HG03354 (cell line): ENCODE measurements around the gene DAPK2.

Experiments used
- ATAC-seq: cut with Tn5 transposase; IDR thresholded peaks from one replicate; pipeline ENCODE4 v1.9.1; 2021; ENCODE audit warnings: mild to moderate bottlenecking; ENCODE audit not compliant: unreplicated experiment, poor library complexity, severe bottlenecking

Gene DAPK2

DNA sequence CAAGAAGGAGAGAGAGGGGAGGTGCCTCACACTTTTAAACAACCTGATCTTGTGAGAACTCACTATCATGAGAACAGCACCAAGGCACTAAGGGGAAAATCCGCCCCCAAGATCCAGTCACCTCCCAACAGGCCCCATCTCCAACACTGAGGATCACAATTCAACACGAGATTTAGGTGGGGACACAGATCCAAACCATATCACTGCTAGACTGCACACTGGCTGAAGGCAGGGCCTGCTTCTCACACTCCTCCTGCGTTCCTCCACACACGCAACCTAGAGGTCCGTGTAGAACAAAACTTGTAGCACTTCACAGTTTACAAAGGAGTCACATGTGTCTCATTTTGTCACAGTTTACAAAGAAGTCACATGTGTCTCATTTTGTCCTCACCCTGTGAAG is 97.8 kb downstream of the DAPK2 start:
- ATAC-seq: no peak

DNA sequence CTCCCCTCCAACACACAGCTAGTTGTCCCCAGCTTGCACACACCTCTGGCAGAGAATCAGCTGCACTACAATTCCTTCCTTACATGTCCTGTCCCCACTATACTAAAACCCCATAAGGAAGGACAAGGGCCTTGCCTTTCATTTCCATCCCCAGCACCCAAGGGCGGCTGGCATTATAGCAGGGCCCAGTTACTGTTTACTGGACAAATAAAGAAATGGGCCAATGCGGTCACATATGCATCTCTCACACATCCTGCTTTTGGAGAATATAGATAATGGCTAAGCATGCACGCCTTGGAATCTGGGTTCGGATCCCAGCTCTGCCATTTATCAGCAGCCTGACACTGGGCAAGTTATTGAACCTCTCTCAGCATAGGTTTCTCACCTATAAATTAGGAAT is 99.1 kb downstream of the DAPK2 start:
- ATAC-seq: no peak

DNA sequence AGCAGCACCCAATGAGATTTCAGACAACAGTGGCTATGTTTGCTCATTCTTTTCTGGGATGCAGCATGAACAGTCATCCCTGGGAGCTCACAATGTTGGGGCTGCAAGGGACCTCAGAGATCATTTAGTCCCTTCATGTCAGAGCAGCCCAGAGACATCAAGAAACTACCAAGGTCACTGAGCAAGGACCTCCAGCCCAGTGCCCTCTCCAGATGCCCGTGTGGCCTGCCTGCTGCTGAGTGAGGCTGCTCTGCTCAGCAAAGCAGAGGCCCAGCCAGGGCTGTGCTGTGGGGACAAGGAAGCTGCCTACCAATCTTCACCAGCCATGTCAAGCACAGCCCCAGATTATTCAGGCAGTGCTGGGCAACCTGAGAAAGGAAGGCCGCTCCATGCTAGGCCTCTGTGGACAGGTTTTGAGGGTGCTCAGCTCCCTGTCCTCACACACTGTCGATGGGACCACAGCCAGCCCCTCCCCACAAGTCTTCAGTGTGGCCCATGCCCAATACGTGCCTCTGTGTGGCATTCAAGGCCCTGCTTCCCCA is 99.7 kb downstream of the DAPK2 start:
- ATAC-seq: no peak

DNA sequence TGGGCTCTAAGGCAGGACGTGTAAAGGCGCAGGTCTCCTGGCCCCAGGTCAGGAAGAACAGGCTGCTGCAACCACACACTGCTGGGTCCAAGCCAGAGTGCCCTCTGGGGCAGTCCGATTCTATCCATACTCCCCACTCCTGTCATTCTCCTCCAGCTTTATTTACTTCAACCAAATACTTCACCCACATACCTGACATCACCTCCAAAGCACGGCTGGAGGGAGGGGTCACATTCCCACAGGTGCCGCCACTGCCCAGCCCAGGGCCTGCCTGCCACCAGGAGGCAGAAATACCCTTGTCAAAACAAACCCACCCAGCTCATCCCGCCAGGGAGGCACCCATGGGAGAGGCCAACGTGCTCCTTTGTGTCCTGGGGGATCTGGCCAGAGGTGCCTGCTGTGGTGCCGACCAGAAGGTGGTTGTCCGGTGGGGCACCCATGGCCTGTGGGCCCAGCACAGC is 100.4 kb downstream of the DAPK2 start:
- ATAC-seq: no peak

GRCh38 chr15:63945007-63945788 is 101.1 kb downstream of the DAPK2 start:
- ATAC-seq: no peak

GRCh38 chr15:63944681-63944955 is 101.7 kb downstream of the DAPK2 start:
- ATAC-seq: no peak

DNA sequence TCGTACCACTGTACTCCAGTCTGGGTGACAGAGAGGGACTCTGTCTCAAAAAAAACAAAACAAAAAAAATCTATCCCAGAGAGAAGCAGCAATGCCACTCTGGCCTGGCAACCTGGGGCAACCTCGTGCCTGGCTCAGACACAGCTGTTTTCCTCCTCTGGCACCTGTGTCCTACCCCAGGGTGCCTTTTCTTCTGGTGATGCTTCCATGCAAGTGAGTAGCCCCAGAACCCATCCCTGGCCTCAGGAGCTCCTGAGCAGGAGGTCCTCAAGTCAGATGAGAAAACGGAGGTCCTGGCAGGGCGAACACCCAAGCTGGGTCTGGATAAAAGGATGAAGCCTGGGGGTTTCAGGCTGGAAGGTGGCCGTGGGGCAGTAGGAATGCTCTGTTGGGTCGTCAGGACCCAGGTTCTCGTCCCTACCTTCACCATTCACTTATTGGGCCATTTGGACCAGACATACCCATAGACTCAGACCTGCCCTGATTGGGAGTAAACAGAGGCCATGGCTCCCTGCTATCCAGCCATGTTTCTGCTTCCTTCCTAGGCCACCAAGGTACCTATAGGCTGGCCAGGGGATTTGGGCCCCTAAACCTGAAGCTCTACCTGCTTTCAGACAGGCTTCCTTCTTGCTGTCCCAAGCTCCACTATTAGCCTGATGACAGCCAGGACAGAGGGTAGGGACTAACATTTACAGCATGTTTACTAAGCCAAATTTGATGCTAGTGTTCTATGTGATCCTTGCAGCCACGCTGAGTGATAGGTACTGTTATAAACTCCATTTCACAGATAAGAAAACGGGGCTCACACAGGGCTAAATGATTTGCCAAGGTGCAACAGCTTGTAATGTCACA is 102.2 kb downstream of the DAPK2 start:
- ATAC-seq: no peak

DNA sequence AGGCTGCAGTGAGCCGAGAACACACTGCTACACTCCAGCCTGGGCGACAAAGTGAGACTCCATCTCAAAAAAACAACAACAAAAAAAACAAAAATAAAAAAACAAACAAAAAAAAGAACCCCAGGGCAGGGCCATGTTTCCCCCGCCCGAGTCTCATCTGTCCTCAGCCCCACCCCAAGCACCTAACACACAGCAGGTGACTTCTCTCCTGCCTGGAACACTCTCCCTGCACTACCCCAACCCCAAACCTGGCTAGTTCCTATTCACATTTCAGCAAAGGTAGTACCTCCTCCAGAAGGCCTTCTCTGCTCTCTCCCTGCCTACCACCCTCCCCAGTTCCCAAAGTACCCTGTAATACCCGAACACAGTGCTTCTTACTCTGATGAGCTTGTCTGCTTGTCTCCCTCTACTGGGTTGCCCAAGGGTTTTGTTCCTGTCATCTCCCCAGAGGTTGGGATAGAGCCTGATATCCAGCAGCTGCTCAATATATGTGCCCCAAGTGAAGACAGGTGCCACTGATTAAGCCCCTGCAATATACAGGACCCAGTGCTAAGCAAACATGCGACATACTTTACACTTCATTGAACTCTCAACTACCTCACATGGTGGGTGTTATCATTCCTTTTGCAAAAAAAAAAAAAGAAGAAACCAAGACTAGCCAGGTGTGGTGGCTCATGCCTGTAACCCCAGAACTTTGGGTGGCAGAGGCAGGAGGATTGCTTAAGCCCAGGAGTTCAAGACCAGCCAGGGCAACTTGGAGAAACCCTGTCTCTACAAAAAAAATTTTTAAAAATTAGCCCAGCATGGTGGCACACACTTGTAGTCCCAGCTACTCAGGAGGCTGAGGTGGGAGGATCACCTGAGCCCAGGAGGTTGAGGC is 103.6 kb downstream of the DAPK2 start:
- no peak for ATAC-seq

GRCh38 chr15:63941698-63942465 is 104.4 kb downstream of the DAPK2 start:
- ATAC-seq: no peak

DNA sequence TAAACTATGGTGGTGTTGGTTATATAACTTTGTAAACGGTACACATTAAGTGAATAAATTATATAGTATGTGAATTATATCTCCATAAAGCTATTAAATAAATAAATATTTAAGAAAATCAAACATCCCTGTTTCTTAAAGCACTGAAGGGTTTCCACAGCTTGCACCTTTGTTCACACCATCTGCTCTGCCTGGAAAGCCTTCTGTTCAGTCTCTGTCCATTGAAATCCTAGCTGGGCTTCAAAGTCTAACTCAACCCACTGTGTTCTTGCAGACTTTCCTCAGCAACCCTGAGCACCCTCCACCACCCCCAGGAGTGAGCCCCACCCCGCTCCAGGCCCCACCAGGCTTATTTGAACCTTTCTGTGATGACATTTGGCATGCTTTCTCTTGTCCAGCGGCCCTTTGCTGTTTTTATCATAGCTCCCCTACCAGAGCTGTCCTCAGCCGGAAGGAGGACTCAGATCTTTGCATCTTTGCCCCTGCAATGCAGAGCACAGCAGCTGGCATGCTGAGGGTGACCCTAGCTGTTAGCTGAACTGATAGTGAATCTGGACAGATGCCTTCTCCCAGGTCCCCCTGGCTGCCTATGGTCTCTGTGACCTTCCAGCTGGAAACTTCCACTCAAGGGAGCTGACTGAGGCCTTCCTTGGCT is 105.2 kb downstream of the DAPK2 start:
- no peak for ATAC-seq

- ATAC-seq: no peak
These were observed 106.7 kb downstream of the DAPK2 start for GRCh38 chr15:63939531-63940130.

DNA sequence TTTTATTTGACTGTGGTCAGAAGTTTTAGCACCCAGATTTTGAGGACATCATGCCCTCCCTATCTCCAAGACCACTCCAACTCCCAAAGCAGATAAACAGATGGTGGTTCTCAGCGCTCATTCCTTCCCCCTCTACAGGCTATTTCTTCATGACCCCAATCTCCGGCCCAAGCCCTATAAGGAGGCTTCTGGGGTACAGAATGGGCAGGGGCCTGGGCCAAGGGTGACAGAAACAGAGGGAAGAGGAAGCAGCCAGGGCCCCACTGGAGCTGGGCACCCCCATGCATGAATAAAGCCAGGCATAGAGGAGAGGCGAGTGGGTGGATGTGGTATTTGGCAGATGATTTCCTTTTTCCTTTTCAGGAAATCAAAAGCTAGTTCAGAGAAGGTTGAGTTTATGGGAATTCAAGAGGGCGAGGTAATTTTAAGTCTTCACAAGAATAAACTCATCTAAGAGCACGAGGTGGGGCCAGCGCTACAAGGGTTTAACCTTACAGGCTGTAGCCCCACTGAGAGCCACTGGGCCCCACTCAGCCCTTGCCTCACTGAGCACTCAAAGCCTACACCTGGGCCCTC is 107.7 kb downstream of the DAPK2 start:
- ATAC-seq: no peak

- no peak for ATAC-seq
These were observed 112.8 kb downstream of the DAPK2 start for GRCh38 chr15:63933522-63933921.

DNA sequence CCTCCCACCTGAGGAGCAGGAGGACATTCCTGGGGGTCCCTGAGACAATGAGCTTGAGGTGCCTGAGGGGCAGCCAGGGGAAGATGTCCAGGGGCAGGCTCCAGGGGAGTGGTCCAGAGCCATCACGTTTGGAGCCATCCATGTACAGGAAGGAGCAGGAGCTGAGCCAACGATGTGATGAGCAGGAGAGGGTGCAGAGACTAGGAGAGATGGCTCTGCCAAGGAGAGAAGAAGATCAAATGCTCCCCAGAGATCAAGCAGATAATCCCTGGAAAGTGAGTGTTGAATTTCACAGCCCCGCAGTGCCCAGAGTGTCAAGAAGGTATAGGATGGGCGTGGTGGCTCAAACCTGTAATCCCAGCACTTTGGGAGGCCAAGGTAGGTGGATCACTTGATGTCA is 114.7 kb downstream of the DAPK2 start:
- ATAC-seq: no peak

DNA sequence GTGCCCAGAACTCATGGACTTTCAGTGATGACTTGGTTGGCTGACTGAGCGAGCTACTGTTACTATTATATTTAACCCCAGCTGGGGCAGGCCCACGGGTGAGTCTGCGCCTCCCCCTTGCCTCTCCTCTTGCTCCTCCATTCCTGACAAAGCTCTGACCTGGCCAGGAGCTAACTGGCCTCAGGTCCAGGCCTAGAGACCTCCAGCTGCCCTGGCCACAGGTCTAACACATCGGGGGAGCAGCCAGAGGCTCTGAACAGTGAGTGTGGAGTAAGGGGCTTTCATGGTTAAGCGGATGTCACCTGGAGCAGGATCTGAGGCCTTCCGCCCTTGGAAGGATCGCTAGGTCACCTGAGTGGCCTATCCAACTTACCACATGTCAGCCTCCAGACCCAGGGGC is 116.3 kb downstream of the DAPK2 start:
- no peak for ATAC-seq

DNA sequence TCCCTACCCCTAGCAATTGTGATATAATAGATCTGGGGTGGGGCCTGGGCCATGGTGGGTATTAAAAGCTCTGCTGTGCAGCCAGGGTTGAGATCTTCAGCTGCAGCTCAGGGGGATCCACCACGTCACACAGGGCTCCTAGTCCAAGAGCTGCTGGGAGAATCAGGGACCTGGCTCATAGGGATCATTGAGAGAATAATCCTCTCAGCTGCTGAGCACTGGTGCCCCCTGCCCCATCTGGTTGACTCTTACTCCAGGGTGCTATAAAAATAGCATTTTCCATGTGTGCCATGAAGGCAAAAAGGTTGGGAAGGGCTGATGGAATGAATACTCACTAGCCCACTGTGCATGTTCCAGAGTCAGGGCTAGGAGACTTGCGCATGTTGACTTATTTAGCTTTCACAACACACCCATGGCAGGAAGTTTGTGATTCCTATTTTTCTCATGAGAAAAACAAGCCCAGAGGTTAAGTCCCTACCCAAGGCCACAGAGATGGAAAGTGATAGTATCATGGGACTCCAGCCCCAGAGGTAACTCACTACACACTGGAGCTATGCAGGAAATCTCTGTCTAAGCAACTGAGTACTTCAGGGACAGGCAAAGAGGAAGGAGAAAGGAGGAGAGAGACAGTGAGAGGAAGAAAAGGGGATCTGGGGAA is 118.0 kb downstream of the DAPK2 start:
- ATAC-seq: no peak
